Breast epithelium (tissue), 4 donors: ENCODE data around the gene HM13. TPM values are rescaled to one million over a fixed set of nuclear protein-coding genes. Genes with fewer than 3 reads are reported as not detected.

Source experiments
- DNase-seq, 2 donors: peaks; one replicate each; pipeline ENCODE4 v3.0.0-alpha.2; 2019; ENCODE audit warnings: low spot score in 2 of 2
- H3K27ac ChIP-seq, 2 donors: fragments of 200-600 bp; sonication (generic) in 1 of 2; one replicate each; pipeline ENCODE4 v1.5.1; 2016 to 2019; ENCODE audit warnings: mild to moderate bottlenecking in 1 of 2
- H3K27me3 ChIP-seq, 2 donors: fragments of 200-600 bp; sonication (generic) in 1 of 2; one replicate each; pipeline versions ENCODE4 v1.5.1 to v1.6.0; 2017 to 2019; ENCODE audit warnings: control low read depth in 1 of 2, mild to moderate bottlenecking in 1 of 2
- H3K36me3 ChIP-seq: fragments of 200-600 bp; one replicate; pipeline ENCODE4 v1.5.1; 2019
- H3K4me1 ChIP-seq, 2 donors: fragments of 200-600 bp; sonication (generic); one replicate each; pipeline ENCODE4 v1.5.1; 2016 to 2019; ENCODE audit warnings: control low read depth in 1 of 2
- H3K4me3 ChIP-seq, 3 donors: fragments of 200-600 bp; sonication (generic); 1 replicate in 2 of 3; 2 replicates in 1 of 3; pipeline ENCODE4 v1.5.1; 2016 to 2019; ENCODE audit warnings: mild to moderate bottlenecking in 3 of 3, moderate library complexity in 2 of 3
- H3K9me3 ChIP-seq, 2 donors: fragments of 200-600 bp; sonication (generic) in 1 of 2; one replicate each; pipeline ENCODE4 v1.5.1; 2016 to 2019; ENCODE audit warnings: control low read depth in 1 of 2
- POLR2A ChIP-seq: fragments of 450-650 bp; IDR thresholded peaks from one replicate; pipeline ENCODE4 v1.6.1; 2016; ENCODE audit warnings: antibody characterized with exemption, mild to moderate bottlenecking, moderate library complexity
- POLR2AphosphoS5 ChIP-seq, 3 donors: sonication (generic); formaldehyde crosslinking; IDR thresholded peaks; one replicate each; pipeline ENCODE4 v1.6.1; 2017; ENCODE audit warnings: antibody characterized with exemption in 3 of 3
- intact Hi-C: fragments of 100-400 bp; cut with DNase I; formaldehyde crosslinking; loops from one replicate; pipeline ENCODE4 v1.15.1; 2023; ENCODE audit warnings: low total_unique reads
- total RNA-seq, 3 donors: library from RNA; depleted of rRNA; stranded (reverse); fragments of >200 nt; gene quantifications; one replicate each; pipeline ENCODE4 v1.1.0, GENCODE V29; 2016
- TF ChIP-seq, protein P1 (sequence below), 3 donors: fragments of 450-650 bp; IDR thresholded peaks; one replicate each; pipeline ENCODE4 v1.5.1; 2016 to 2017; ENCODE audit warnings: antibody characterized with exemption in 3 of 3, mild to moderate bottlenecking in 3 of 3, moderate library complexity in 3 of 3

The HM13 gene
- total RNA-seq, 3 donors from 2014 or later = 44.2 to 73.7 (median 53.1) TPM

DNA sequence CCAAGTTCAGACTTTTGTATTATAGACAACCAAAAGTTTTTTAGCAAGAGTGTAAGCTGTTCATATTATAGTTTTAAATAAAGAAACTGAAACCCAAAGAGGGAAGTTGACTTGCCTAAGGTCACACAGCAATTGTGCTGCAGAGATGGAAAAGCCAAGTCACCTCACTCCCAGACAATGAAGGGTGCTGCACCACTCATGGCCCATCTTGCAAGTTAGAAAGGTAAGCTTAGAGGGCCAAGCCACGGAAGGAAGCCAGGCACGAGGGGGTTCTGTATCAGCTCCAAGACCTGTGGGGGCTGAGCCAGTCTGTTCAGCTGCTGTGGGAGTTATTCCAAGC lies 40.2 kb upstream of the HM13 start:
- no peaks in the 10 kb centered on the region for H3K4me1 ChIP-seq
- H3K27me3 ChIP-seq = peaks cover 0 to 16% of the 10 kb centered on the region in 2 donors
- no peaks in the 10 kb centered on the region for H3K9me3 ChIP-seq
- TF ChIP-seq, protein P1, sequence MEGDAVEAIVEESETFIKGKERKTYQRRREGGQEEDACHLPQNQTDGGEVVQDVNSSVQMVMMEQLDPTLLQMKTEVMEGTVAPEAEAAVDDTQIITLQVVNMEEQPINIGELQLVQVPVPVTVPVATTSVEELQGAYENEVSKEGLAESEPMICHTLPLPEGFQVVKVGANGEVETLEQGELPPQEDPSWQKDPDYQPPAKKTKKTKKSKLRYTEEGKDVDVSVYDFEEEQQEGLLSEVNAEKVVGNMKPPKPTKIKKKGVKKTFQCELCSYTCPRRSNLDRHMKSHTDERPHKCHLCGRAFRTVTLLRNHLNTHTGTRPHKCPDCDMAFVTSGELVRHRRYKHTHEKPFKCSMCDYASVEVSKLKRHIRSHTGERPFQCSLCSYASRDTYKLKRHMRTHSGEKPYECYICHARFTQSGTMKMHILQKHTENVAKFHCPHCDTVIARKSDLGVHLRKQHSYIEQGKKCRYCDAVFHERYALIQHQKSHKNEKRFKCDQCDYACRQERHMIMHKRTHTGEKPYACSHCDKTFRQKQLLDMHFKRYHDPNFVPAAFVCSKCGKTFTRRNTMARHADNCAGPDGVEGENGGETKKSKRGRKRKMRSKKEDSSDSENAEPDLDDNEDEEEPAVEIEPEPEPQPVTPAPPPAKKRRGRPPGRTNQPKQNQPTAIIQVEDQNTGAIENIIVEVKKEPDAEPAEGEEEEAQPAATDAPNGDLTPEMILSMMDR (IDR thresholded peaks at IDR 0.05) = no peak
- no peak for TF ChIP-seq POLR2AphosphoS5 (IDR thresholded peaks at IDR 0.05)
- TF ChIP-seq POLR2A = no peak
- no peak overlapping the region for H3K27ac ChIP-seq
- intact Hi-C loops = no loop called here
- H3K4me3 ChIP-seq = no peak overlapping the region
- no peak for DNase-seq
- H3K36me3 ChIP-seq = no peaks in the 10 kb centered on the region

DNA sequence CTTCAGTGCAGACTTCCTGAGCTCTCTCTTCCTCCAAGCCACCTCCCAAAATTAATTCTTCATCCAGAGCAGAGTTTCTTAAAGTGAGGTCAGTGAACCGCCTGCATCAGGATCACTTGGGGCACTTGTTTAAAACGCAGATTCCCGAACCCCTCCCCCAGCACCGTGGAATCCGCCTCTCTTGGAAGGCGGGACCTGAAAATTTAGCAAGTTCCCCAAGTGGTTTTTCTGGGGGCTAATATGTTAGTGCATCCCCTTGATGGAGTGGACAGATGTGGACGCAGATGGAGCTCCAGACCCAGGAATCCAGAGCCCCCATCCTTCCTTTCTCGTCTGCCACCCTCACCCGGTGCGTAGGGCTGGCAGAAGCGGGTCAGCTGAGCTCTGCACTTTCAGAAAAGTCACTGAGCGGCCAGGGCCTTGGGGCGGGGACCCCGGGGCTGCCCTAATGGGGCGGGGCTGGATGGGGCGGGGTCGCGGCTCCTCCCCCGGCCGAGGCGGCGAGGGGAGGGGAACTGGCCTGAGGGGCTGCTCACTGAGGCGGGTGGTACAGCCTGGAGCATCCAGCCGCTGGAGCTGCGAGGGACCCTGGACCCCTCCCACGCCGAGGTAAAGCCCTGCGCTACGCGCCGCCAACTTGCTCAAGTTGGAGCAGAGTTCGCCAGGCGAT lies 39.3 kb upstream of the HM13 start, which contains the start of the genes DEFB124 and REM1:
Gene DEFB124, minus strand, starts transcription at position 370 of the 670 bp plus-strand sequence. CDS start 2,114 bp downstream, outside the sequence.
Gene REM1, plus strand, starts transcription at position 531 of the 670 bp plus-strand sequence. CDS start 1,158 bp downstream, outside the sequence.
- no peaks in the 10 kb centered on the region for H3K4me1 ChIP-seq
- peak within 1 kb of the TSS; percentile 51 to 72 (median 52) for H3K4me3 ChIP-seq
- H3K27ac ChIP-seq = peak within 1 kb of the TSS; percentile 48 to 77
- intact Hi-C loops = no loop called here
- H3K36me3 ChIP-seq = no peaks in the 10 kb centered on the region
- DNase-seq = no peak
- no peak for TF ChIP-seq POLR2A
- TF ChIP-seq, protein P1 (IDR thresholded peaks at IDR 0.05) = no peak
- TF ChIP-seq POLR2AphosphoS5 (IDR thresholded peaks at IDR 0.05) = no peak
- H3K9me3 ChIP-seq = no peaks in the 10 kb centered on the region
- H3K27me3 ChIP-seq = peaks cover 0 to 16% of the 10 kb centered on the region in 2 donors

DNA sequence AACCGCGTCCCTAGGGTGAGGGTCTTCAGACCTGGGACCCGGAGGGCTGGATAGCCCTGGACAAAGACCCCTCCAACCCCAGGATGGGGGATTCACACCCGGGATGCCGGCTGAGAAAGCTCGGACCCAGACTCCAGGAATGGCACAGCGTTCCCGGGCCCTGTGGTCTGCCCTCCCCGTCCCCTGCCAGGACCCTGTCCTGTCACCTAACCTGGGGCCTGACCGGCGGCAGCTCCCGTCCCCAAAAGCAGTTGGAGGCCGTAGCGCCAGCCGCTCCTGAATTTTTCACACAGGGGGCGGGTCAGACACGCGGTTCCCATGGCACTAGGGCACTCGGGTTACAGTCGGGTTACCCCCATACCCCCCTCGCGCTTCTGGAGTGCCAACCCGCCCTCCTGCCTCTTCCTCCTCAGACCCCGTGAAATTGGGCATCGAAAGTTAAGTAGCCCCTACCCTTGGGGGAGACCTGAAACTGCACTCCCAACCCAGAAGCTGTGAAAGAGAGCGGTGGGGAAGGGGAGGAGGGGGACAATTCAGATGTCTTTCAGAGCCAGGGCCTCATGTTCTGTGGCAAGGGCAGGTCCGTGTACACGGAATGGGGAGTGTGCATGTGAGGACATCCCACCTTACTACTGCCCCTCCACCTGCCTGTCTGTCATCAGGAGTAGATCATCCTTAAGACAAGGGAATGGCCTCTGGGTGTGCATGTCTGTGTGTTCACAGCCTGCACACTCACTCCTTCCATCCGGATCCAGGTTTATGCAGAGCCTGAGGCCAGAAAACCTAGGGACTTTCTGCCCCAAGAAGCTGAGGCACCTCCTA lies 38.6 kb upstream of the HM13 start:
- Histone ChIP-seq H3K36me3 (no peaks in the 10 kb centered on the region), H3K9me3 (no peaks in the 10 kb centered on the region), H3K27ac (peak overlapping the region; percentile 48 to 77), H3K4me1 (no peaks in the 10 kb centered on the region), H3K4me3 (peak overlapping the region; percentile 51 to 72 (median 52)), H3K27me3 (peaks cover 0 to 16% of the 10 kb centered on the region in 2 donors)
- DNase-seq = no peak
- intact Hi-C loops = no loop called here
- no peak for TF ChIP-seq POLR2AphosphoS5 (IDR thresholded peaks at IDR 0.05)
- TF ChIP-seq POLR2A = no peak
- TF ChIP-seq, protein P1 (IDR thresholded peaks at IDR 0.05) = no peak

GRCh38 chr20:31476294-31476585 lies 38.0 kb upstream of the HM13 start:
- TF ChIP-seq POLR2AphosphoS5 (IDR thresholded peaks at IDR 0.05) = no peak
- no peak for TF ChIP-seq POLR2A
- TF ChIP-seq, protein P1 (IDR thresholded peaks at IDR 0.05) = no peak
- Histone ChIP-seq H3K4me3 (peak overlapping the region in 2 of 3 donors; percentile 51 to 72), H3K36me3 (no peaks in the 10 kb centered on the region), H3K27ac (no peak overlapping the region), H3K9me3 (no peaks in the 10 kb centered on the region), H3K27me3 (peaks cover 0 to 16% of the 10 kb centered on the region in 2 donors), H3K4me1 (no peaks in the 10 kb centered on the region)
- no peak for DNase-seq
- intact Hi-C loops = no loop called here
